PC-9 (cell line): Measurements from ENCODE around the gene PLXNA1.

ENCODE experiments used
- EZH2 ChIP-seq: fragments of 200-600 bp; sonication (generic); IDR thresholded peaks from 2 replicates; pipeline ENCODE4 v1.8.0; 2017; ENCODE audit warnings: antibody characterized with exemption, low read depth
- TF ChIP-seq, protein P1 (sequence below): fragments of 200-600 bp; sonication (generic); conservative IDR thresholded peaks from 2 replicates; pipeline ENCODE4 v1.6.1; 2017; ENCODE audit warnings: mixed run types, antibody characterized with exemption, mild to moderate bottlenecking, moderate library complexity

DNA sequence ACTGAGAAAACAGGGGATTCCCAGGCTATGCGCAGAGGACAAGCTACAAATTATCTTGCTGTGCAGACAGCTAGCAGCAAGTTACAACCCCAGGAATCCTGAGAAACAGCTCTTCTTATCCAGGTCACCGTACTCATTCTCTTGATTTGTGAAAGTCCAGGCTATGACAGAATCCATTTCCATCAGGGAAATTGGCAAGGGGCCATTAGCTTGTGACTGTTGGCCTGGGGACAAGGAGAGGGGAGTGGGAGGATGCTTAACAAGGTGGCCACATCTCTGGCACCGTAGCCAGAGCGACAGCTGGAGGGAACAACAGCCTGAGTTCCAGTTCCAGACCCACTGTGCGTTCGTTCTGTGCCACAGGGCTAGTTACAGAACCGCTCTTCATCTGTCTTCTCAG, 44.9 kb upstream of the PLXNA1 start:
- TF ChIP-seq, protein P1, sequence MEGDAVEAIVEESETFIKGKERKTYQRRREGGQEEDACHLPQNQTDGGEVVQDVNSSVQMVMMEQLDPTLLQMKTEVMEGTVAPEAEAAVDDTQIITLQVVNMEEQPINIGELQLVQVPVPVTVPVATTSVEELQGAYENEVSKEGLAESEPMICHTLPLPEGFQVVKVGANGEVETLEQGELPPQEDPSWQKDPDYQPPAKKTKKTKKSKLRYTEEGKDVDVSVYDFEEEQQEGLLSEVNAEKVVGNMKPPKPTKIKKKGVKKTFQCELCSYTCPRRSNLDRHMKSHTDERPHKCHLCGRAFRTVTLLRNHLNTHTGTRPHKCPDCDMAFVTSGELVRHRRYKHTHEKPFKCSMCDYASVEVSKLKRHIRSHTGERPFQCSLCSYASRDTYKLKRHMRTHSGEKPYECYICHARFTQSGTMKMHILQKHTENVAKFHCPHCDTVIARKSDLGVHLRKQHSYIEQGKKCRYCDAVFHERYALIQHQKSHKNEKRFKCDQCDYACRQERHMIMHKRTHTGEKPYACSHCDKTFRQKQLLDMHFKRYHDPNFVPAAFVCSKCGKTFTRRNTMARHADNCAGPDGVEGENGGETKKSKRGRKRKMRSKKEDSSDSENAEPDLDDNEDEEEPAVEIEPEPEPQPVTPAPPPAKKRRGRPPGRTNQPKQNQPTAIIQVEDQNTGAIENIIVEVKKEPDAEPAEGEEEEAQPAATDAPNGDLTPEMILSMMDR: no peak
- no peak for TF ChIP-seq EZH2
